DMS153 (cell line): ENCODE data around the gene AP3D1.

ENCODE experiments used
- DNase-seq: peaks from one replicate; lab custom pipeline; 2025; lab: John Stamatoyannopoulos, UW

Gene AP3D1

GRCh38 chr19:2084993-2085720 lies 66.2 kb downstream of the AP3D1 start:
- no peak for DNase-seq

- DNase-seq = no peak
Measured at GRCh38 chr19:2083174-2083854, 68.1 kb downstream of the AP3D1 start.

- DNase-seq = no peak
Measured at GRCh38 chr19:2081873-2082810, 69.2 kb downstream of the AP3D1 start.

GRCh38 chr19:2080336-2080988 lies 70.9 kb downstream of the AP3D1 start:
- no peak for DNase-seq

GRCh38 chr19:2079865-2080301 lies 71.5 kb downstream of the AP3D1 start:
- no peak for DNase-seq

GRCh38 chr19:2079076-2079864 lies 72.1 kb downstream of the AP3D1 start:
- no peak for DNase-seq

GRCh38 chr19:2077833-2078619 lies 73.3 kb downstream of the AP3D1 start:
- DNase-seq = no peak

GRCh38 chr19:2077398-2077797 lies 74.0 kb downstream of the AP3D1 start:
- DNase-seq = no peak

- no peak for DNase-seq
Measured at GRCh38 chr19:2076526-2076944, 74.8 kb downstream of the AP3D1 start.

GRCh38 chr19:2072757-2073551 lies 78.4 kb downstream of the AP3D1 start:
- no peak for DNase-seq

GRCh38 chr19:2070986-2071673 lies 80.2 kb downstream of the AP3D1 start:
- DNase-seq = no peak

- DNase-seq = no peak
Measured at GRCh38 chr19:2070436-2070827, 80.9 kb downstream of the AP3D1 start.

- DNase-seq = no peak
Measured at GRCh38 chr19:2064788-2065524, 86.4 kb downstream of the AP3D1 start.

- no peak for DNase-seq
Measured at GRCh38 chr19:2064395-2064787, 87.0 kb downstream of the AP3D1 start.

GRCh38 chr19:2063824-2064223 lies 87.5 kb downstream of the AP3D1 start:
- no peak for DNase-seq

GRCh38 chr19:2062770-2063169 lies 88.6 kb downstream of the AP3D1 start:
- DNase-seq = no peak

- DNase-seq = no peak
Measured at GRCh38 chr19:2062389-2062729, 89.0 kb downstream of the AP3D1 start.
